ENCODE results near the gene NCOA5. TPM values are rescaled to one million over a fixed set of nuclear protein-coding genes. Genes with fewer than 3 reads are reported as not detected.

NCOA5 gene
- total and polyA plus RNA-seq, 9 of the 15 experiments (the other 6 are each of a cell fraction or from before 2014, with no cell fraction given) = 3.9 to 22.8 (median 13.8) TPM

GRCh38 chr20:46100988-46101387, 11.2 kb upstream of the NCOA5 start:
- DNase-seq (ENCODE audit: extremely low read depth in 1 of 4, low spot score in 3 of 4) (no peak), ATAC-seq (no peak), FAIRE-seq (no peak)
- H3K4me1 ChIP-seq (replicated peaks in 1 of 2; ENCODE audit: control insufficient read depth in 2 of 2, insufficient read depth in 2 of 2, low read length in 2 of 2) = peaks cover 0 to 6% of the 10 kb centered on the region in 2 experiments; a peak in 1 of 5 replicates
- in situ Hi-C loops (cut with MboI) (no loop called here), intact Hi-C loops (cut with micrococcal nuclease) (no loop called here)
- no peak overlapping the region for H3K9ac ChIP-seq (ENCODE audit: insufficient read depth in 1 of 2, low read depth in 2 of 2, low read length in 2 of 2)
- WGBS (ENCODE audit: insufficient coverage, low coverage, missing lambda C conversion rate) = 8% methylated on average over 5 of the region's 5 CpGs
- ChIA-PET CTCF (ENCODE audit: low intra/inter-chr PET ratio) (no interaction called here), POLR2A (interaction anchor here (0.6 to 1.2 kb wide), 2 partner anchors 35 to 40 kb away, joined by 3 read pairs; no protein-coding TSS in a partner anchor)
- H3K9me1 ChIP-seq (ENCODE audit: control insufficient read depth, insufficient read depth, low read length) = no peaks in the 10 kb centered on the region
- H4K20me1 ChIP-seq (replicated peaks; ENCODE audit: control insufficient read depth, insufficient read depth, low read length) = no peaks in the 10 kb centered on the region
- H3K9me3 ChIP-seq (replicated peaks; ENCODE audit: control insufficient read depth, insufficient read depth, low read depth, low read length) = no peaks in the 10 kb centered on the region; the same call in 1 of the 2 replicates
- no peak overlapping the region for H2AFZ ChIP-seq (ENCODE audit: low read depth, low read length)
- BruUV-seq (replicated peaks) = no TSS peak
- TF ChIP-seq MAFK (IDR thresholded peaks at IDR 0.05; ENCODE audit: low read length) = no peak
- TF ChIP-seq HDAC1 (IDR thresholded peaks at IDR 0.05) = no peak
- TF ChIP-seq PREB (CRISPR knock-in tag; IDR thresholded peaks at IDR 0.05) = no peak
- no peak for TF ChIP-seq ZNF766 (CRISPR knock-in tag; conservative IDR thresholded peaks at IDR 0.05)
- TF ChIP-seq SMAD4 (CRISPR knock-in tag; conservative IDR thresholded peaks at IDR 0.05) = no peak
- TF ChIP-seq MAFF (IDR thresholded peaks at IDR 0.05; ENCODE audit: low read length) = no peak
- TF ChIP-seq ARHGAP35 (IDR thresholded peaks at IDR 0.05; ENCODE audit: partially characterized antibody) = no peak
- no peak for TF ChIP-seq RBM25 (IDR thresholded peaks at IDR 0.05; ENCODE audit: low read depth, low read length, severe bottlenecking)
- no peak for TF ChIP-seq ADNP (tag; IDR thresholded peaks at IDR 0.05)
- no peak for TF ChIP-seq SMARCB1 (IDR thresholded peaks at IDR 0.05; ENCODE audit: insufficient read length, low read depth)
- no peak for TF ChIP-seq FOXO4 (CRISPR knock-in tag; IDR thresholded peaks at IDR 0.05)
- no peak for TF ChIP-seq SMAD1 (IDR thresholded peaks at IDR 0.05; ENCODE audit: low read depth, low read length, partially characterized antibody)
- no peak for TF ChIP-seq NR3C1 (CRISPR knock-in tag; IDR thresholded peaks at IDR 0.05)
- no peak for TF ChIP-seq SRSF9 (IDR thresholded peaks at IDR 0.05; ENCODE audit: borderline replicate concordance, low read depth, low read length)
- no peak for TF ChIP-seq THRAP3 (IDR thresholded peaks at IDR 0.05; ENCODE audit: borderline replicate concordance)
- TF ChIP-seq STAG1 (CRISPR knock-in tag; IDR thresholded peaks at IDR 0.05; ENCODE audit: borderline replicate concordance) = no peak
- no peak for TF ChIP-seq POLR2AphosphoS5 (IDR thresholded peaks at IDR 0.05; ENCODE audit: control insufficient read depth, insufficient read depth, low read depth, low read length)
- no peak for TF ChIP-seq RBBP5 (IDR thresholded peaks at IDR 0.05; ENCODE audit: borderline replicate concordance, insufficient read depth, low read length, poor library complexity, severe bottlenecking)
- no peak overlapping the region for H3K27ac ChIP-seq (ENCODE audit: extremely low read depth, low read depth, low read length)
- no peaks in the 10 kb centered on the region for H3K79me2 ChIP-seq (ENCODE audit: control insufficient read depth, insufficient read depth, low read length)
- H3K36me3 ChIP-seq (ENCODE audit: control insufficient read depth, insufficient read depth, low read length) = no peaks in the 10 kb centered on the region
- no peak overlapping the region for H3K4me2 ChIP-seq (ENCODE audit: insufficient read depth, low read length)
- H3K27me3 ChIP-seq (ENCODE audit: control insufficient read depth in 2 of 2, insufficient read depth in 2 of 2, low read length in 2 of 2) = peaks cover 43% of the 10 kb centered on the region in 2 experiments
- H3K4me3 ChIP-seq = no peak overlapping the region
